Kidney tubule cell (primary cell): ENCODE data around the gene LRRC19.

ENCODE experiments used
- DNase-seq: peaks from one replicate; pipeline ENCODE4 v3.0.0-alpha.2; 2018; ENCODE audit warnings: low spot score

LRRC19 gene

GRCh38 chr9:26955921-26956859 is 49.3 kb downstream of the LRRC19 start, which contains the start of gene IFT74:
IFT74 (plus strand) TSS chr9:26956412; CDS start chr9:26961968, 5,556 bp downstream.
- DNase-seq = peak; percentile 97

- DNase-seq = peak; percentile 31
Observed at GRCh38 chr9:26955222-26955903, 50.1 kb downstream of the LRRC19 start.

GRCh38 chr9:26954050-26954508 is 51.4 kb downstream of the LRRC19 start:
- DNase-seq = peak; percentile 42

- no peak for DNase-seq
Observed at GRCh38 chr9:26951794-26952193, 53.7 kb downstream of the LRRC19 start.

GRCh38 chr9:26950521-26950920 is 55.0 kb downstream of the LRRC19 start:
- DNase-seq = peak; percentile 41

GRCh38 chr9:26949637-26950069 is 55.8 kb downstream of the LRRC19 start:
- peak; percentile 51 for DNase-seq

- no peak for DNase-seq
Observed at GRCh38 chr9:26947736-26948135, 57.7 kb downstream of the LRRC19 start.

- peak; percentile 94 for DNase-seq
Observed at GRCh38 chr9:26946753-26947727, 58.4 kb downstream of the LRRC19 start, which contains the start of gene PLAA. PLAA (minus strand) TSS chr9:26947242; CDS start chr9:26947045, 197 bp downstream.

GRCh38 chr9:26945591-26945990 is 59.9 kb downstream of the LRRC19 start:
- DNase-seq = peak; percentile 3
